OCI-M2 (cell line): ENCODE data around the gene ACSS1.

ENCODE experiments used
- DNase-seq: peaks from one replicate; lab custom pipeline; 2025; ENCODE audit not compliant: unreplicated experiment; lab: John Stamatoyannopoulos, UW

The ACSS1 gene

GRCh38 chr20:24979036-24979960, 78.6 kb downstream of the ACSS1 start:
- DNase-seq = no peak

DNA sequence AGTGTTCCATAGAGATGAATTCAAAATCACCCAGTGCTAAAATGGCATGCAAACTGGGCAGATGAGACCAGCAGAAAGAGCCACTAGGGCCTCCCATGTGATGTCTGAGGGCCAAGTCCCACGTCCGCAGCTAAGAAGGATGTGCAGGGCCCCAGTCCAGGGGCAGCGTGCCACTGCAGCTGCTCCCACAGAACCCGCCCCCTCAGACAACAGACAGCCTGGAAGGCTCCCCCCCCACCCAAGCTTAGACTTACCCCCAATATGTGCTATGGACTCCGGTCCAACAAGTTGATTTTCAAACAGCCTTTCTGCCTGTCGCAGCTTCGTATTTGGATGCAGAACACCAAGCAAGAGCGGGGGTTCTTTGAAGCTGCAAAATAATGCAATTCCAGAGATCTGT, 79.4 kb downstream of the ACSS1 start:
- no peak for DNase-seq

DNA sequence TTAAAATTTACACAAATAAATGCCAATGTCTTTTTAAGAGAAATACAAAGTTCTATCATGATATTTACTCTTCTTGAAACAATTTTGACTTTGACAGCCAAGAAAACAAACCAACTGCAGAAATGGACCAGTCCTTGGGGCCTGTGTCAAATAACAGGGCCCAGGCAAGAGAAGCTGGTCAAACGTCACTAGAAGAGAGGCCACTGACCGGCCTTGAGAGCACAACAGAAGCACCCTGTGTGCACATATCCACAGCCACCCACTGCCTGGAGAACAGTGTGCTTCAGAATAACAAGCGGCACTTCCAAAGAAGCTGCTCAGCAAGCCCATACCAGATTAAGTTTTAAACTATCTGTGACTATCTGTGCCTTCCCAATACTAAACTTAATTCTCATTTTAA, 80.1 kb downstream of the ACSS1 start:
- DNase-seq = no peak

DNA sequence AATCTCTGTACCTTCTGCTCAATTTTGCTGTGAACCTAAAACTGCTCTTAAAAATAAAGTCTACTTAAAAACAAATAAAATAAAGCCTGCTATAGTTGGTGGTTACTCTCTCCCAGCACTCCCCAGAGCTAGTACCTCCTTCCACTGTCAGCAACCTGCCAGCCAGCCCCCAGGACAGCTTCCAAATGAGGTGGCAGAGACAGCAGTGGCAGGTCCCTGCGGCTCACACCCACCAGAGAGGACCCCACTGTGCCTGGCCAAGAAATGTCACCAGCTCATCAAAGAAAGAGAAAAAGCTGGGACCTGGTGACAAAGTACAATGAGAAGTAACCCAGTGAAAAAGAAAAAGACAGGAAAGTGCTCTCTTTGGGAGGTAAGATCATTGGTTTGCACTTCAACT, 80.6 kb downstream of the ACSS1 start:
- no peak for DNase-seq

DNA sequence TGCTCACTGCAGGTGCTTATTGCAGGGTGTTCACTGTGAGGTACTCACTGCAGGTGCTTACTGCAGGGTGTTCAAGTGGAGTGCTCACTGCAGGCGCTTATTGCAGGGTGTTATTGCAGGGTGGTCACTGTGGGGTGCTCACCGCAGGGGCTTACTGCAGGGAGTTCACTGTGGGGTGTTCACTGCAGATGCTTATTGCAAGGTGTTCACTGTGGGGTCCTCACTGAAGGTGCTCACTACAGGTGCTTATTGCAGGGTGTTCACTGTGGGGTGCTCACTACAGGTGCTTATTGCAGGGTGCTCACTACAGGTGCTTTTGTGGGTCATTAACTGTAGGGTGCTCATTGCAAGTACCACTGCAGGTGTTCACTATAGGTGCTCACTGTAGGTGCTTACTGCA, 85.6 kb downstream of the ACSS1 start:
- no peak for DNase-seq

DNA sequence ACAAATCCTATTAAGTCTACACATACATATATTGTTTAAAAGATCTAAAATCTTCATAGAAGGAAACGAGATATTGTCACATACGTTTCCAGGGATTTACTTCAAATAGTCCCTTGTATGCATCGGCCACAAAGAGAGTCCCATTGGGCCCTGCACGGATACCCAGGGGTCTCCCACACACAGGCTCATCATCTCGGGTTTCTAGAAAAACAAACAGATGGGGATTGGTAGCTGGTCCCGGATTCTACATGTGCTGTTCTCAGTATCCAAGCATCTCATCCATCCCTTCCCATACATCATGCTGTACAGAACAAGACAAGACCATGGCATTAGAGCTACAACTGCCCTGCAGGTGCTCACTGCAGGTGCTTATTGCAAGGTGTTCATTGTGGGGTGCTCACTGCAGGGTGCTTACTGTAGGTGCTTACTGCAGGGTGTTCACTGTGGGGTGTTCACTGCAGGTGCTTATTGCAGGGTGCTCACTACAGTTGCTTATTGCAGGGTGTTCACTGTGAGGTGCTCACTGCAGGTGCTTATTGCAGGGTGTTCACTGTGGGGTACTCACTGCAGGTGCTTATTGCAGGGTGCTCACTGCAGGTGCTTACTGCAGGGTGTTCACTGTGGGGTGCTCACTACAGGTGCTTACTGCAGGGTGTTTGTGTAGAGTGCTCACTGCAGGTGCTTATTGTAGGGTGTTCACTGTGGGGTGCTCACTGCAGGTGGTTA, 86.4 kb downstream of the ACSS1 start:
- no peak for DNase-seq

DNA sequence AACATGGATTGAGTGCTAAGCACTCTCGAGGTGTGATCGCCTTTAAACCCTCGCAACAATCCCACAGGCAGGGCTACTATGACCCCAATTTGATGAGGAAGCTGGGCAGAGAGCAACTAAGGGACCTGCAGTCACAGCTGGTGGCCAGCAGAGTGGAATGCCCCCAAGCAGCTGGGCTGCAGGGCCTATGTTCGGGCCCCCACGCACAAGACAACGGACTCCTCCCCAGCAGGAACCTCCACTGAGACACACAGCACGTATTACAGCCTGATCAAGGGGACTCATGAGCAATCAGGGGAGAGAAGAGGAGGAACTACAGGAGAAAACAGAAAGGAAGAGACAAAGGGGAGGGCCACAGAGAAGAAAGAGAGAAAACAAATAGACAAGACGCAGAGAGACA, 87.2 kb downstream of the ACSS1 start:
- no peak for DNase-seq

- no peak for DNase-seq
These were observed 87.8 kb downstream of the ACSS1 start for GRCh38 chr20:24970030-24970553.

GRCh38 chr20:24969186-24970029, 88.5 kb downstream of the ACSS1 start:
- DNase-seq = no peak

- no peak for DNase-seq
These were observed 89.6 kb downstream of the ACSS1 start for GRCh38 chr20:24968278-24968800.

DNA sequence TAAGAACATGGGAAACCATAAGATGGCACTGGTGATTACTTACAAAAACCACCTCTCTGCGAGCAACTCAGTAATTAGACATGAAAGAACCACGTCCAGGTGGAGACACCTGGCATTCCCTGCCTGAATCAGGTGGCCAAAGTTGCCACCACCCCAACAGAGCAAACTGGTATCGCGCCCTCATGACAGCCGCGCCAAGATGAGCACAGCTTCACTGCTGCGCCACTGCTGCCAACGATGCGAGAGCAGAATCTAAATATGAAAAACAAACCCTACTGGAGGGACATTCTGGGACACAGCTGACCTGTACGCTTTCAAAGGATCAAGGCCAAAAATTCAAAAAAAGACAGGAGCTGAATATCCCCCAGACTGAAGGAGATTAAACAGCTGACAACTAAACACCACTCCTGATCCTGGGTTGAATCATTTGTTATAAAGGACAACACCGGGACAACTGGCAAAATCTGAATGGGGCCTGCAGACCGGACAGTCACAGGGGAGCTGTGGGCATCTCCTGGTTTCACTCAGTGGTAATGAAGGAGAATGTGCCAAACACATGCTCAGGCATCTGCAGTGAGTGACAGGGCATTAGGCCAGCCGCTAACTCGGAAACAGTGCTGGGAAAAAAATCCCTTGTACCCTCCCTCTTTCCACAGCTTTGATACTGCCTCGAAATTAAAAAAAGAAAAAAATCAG, 91.5 kb downstream of the ACSS1 start:
- no peak for DNase-seq

DNA sequence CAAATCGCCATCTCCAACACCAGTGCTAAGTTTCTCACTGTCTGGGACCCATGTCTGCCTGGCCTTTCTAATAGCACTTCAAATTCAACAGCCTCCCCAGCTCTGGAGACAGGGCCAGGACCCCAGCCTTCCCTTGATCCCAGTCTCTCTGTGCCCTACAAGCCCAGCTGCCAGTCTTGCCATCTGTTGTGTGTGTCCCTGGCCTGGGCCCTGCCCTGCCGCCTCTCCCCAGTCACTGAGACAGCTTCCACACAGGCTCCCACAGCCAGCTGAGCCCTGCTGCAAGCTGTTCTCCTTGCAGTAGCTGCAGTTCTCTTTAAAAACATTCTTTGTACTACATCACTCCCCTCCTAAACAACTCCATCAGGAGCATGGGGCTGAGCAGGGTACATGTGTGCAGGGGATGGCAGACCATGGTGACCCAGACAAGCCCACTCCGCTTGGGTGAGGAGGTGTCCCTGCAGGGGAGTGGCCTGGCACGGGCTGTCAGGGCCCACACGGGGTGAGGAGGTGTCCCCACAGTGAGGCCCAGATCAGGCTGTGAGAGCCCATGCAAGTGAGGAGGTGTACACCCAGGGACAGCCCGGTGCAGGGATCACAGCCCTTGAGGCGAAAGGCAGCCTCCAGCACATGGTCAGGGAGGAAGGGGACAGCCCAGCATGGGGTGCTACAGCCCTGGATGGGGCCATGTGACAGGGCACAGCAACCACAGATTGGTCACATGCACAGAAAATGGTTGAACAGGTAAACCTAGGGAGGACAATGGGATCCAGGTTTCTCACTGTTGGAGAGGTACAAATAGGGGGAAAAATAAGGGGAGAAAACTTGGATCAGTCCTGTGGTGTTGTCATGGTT, 92.6 kb downstream of the ACSS1 start:
- no peak for DNase-seq

- DNase-seq = no peak
These were observed 93.5 kb downstream of the ACSS1 start for GRCh38 chr20:24964506-24964840.

- DNase-seq = no peak
These were observed 94.0 kb downstream of the ACSS1 start for GRCh38 chr20:24963672-24964505.

- DNase-seq = no peak
These were observed 95.4 kb downstream of the ACSS1 start for GRCh38 chr20:24962510-24962909.

DNA sequence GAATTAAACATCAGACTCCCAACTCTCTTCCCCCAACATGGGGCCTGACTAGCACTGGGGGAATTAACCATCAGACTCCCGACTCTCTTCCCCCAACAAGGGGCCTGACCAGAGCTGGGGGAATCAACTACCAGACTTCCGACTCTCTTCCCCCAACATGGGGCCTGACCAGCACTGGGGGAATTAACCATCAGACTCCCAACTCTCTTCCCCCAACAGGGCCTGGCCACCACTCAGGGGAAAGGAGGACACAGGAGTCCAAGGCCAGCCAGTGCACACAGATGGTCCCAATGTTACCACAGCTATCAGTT, 95.8 kb downstream of the ACSS1 start:
- DNase-seq = no peak

DNA sequence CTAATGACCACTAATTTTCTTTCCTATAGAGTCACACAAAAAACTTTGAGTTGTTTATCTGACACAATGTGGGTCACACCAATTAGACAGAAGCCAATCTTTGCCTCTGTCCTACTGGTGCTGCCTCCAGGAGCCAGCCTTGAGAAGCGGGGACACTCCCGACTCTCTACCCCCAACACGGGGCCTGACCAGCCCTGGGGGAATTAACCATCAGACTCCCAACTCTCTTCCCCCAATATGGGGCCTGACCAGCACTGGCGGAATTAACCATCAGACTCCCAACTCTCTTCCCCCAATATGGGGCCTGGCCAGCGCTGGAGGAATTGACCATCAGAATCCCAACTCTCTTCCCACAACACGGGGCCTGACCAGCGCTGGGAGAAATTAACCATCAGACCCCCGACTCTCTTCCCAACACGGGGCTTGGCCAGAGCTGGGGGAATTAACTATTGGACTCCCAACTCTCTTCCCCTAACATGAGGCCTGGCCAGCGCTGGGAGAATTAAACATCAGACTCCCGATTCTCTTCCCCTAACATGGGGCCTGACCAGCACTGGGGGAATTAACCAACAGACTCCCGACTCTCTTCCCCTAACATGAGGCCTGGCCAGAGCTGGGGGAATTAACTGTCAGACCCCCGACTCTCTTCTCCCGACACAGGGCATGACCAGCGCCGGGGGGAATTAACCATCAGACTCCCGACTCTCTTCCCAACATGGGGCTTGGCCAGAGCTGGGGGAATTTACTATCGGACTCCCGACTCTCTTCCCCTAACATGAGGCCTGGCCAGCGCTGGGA, 96.4 kb downstream of the ACSS1 start:
- no peak for DNase-seq

DNA sequence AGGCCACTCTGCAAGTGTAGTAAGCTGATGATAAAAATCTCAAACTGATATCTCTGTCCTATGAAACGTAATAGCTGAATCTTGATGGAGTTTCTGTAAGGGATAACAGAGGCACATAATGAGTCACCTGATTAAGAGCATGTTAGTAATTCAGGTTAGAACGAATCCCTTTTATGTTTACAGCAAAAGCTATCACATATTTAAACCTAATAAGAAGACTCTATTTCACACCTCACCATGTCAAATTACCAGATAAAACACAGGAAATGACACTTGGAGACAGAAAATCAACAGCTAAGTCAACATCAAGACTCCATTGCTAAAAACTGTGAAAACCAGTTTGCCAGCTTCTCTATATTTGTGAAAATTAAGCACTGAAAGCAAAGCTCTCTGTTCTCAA, 97.1 kb downstream of the ACSS1 start:
- DNase-seq = no peak
